AG20443 (cell line): ENCODE data around the gene PLPP4.
A peak's percentile ranks its signal among the peaks of the same experiment; 100 is the strongest.

Experiments used
- DNase-seq: peaks from one replicate; pipeline ENCODE4 v3.0.0; 2012; ENCODE audit warnings: low spot score, mixed read lengths

PLPP4 gene

DNA sequence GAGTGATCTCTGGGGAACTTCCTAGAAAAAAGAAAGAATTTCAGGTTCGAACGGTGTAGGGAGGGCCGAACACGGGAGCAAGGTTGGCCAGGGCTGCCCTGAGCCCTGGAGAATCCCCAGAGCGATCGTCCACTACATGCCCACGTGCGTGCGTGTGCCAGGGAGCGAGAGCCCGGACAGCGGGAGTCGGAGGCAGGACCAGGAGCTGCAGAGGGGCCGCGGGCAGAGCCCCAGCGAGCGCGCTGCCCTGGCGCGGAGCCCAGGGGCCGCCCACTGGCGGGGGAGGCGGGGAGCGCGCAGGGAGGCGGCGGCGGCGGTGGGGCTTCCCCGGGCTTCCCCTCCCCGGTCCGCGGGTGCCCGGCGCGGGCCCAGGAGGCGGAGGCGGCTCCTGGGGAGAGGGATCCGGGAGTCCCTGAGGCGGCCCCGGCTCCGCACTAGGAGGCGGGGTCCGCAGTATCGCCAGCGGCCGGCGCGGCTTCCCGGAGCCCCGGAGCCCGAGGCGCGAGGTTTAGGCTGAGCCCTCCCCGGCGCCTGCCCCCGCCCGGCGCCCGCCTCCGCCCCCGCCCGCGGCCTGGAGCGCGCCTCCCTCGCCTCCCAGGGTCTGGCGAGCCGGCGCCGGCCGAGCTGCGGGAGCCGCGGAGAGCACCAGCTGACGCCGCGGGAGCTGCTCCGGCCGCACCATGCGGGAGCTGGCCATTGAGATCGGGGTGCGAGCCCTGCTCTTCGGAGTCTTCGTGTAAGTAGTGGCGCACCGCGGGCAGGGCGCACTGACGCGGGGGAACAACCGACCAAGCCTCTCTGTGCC, at the start of gene PLPP4:
PLPP4 (plus strand) TSS at position 602 of the 805 bp plus-strand sequence; CDS start at position 681, 79 bp downstream.
- peak; percentile 81 for DNase-seq

DNA sequence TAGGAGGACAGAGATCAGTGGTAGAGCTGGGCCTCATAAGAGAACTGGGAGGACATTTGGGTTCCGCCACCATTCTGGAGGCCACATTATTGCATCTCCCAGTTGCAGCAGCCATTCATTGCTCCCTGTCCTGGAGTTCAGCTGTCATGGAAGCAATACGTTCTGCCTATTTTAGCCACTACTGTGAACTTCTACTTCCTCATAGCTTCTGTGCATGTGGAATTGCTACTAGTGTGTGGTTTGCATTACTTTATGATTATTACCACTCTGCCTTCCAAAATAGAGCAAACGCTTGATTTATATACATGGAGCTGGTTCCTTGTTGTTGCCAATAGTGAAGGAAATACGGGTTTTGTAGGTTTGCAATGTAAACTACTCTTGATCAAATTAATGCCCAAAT, 47.2 kb upstream of the PLPP4 start:
- DNase-seq, result no peak

DNA sequence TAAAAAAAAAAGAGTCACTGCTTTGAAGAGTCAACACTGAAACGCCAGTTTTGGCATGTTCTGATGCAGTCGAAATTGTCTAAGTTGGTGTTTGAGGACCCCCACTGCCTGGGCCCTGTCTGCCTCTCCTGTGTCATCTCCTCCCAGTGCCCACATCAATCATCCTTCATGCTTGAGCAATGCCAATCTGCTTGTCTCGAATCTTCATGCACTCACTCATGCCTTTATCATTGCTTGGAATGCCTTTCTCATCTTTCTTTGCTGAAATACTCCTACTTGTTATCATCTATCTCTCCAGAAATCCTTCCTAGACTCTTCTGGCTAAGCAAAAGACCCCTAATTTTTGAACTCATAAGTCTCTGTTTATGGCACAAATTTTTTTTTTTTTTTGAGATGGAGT, 42.1 kb upstream of the PLPP4 start:
- DNase-seq, result no peak

DNA sequence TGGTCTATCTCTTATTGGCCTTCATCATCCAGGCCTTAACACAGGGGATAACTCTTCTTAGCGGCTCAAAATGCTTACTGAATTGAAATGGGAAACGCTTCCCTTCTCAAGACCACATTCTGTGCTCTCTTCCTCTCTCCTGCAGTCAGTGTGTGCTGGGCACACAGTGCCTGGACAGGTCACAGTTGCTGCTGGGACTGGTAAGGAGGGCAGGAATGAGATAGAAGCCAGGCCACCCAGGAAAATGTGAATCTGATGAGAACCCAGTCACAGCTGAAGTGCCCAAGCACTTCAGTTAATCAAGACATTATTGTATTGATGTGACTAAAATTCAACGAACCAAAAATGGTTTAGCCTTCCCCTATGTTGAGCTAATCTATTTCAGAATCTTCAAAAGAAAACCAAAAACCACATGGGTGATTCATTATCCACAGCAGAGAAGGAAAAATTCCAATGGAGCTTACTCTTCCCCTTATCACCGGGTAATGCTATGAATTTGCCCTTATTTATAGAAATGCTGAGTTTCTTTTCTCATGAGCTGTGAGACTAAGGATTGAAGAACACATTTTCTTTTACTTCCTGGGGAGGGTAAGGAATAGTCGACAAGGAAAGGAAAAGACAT, 41.2 kb upstream of the PLPP4 start:
- DNase-seq, result peak; percentile 74

DNA sequence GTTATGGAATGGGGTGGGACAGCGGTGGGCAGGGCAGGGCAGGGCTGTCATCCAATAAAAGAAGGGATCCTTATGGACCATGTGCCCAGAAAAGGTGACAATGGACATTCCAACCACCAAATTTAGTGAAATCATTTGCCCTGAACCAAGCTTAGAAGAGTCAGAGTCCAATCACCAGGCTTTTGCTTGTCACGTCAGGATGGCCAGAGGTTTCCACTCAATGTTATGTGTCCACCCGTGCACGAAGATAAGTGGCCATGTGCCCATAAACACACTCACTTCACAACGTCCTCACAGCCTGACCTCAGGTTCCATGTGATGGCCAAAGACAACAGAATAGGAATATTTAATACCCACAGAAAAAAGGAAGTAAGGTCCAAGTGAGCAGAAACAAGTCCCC, 36.6 kb upstream of the PLPP4 start:
- no peak for DNase-seq

DNA sequence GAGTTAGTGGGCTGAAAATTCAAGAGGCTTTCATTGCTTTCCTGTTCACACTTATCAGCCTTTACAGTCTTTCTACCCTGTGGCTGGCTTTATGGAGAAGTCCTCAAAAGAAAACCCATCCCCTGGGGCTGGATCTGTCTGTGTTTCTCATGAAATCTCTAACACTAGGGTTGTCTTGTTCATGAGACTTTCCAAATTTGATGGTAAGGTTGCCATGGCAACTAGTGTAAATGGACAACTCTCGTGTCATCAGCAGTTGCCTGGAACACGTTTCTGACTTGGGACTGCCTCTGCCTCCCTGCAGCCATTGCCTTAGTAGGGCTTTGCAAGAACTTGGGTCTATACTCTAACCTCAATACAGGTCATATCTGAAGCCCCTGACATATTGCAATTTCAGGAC, 35.8 kb upstream of the PLPP4 start:
- no peak for DNase-seq

DNA sequence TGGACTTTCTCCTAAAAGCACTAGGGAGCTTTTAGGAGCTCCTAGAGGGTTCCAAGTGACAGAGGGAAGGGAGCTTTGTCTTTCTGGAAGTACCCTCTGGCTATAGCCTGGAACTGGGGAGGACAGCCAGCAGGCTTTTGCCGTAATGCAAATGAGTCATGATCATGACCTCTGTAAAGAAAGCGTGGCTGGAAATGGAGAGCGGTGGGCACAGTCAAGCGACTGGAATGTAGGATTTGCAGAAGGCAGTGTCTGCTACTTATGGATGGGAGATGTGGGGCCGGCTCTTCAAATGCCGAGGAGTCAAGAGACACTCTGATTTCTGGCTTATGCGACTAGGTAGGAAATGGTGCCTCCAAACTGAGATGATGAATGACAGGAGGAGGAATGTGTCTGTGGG, 34.6 kb upstream of the PLPP4 start:
- DNase-seq, result peak; percentile 82

DNA sequence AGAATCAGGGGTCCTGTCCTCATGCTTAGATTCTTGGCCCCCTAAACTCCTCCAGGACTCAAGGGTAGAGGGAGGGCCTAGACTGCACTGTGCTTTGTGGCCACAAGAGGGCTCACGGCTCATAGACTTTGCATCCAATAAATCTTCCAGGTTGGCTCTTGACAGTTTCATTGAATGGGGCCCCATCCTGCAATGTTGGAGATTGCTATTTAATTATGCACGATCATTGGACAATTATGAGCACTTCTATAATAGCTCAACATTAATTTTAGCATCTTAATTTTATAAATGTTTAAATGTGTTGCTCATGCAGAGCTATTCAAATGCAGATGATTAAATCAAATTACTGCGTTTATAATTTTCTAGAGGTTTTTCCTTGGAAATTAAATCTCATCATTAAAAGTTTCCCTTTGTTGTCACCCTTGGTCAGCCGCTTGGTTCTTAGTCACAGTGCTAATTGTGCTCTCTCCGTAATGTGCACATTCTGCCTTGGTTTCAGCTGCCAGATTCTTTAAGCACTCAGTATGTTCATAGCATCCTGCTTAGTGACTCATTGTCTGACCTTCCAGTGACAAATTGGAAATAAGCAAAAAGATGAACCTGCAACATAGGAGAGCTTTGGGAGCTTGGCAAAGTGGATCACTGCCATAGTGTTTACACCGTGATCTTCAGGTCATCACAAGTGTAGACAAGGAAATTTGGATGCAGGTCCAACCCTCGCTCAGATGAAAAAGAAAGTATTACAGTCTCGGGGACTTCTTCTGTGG, 33.4 kb upstream of the PLPP4 start:
- DNase-seq, result peak; percentile 62

DNA sequence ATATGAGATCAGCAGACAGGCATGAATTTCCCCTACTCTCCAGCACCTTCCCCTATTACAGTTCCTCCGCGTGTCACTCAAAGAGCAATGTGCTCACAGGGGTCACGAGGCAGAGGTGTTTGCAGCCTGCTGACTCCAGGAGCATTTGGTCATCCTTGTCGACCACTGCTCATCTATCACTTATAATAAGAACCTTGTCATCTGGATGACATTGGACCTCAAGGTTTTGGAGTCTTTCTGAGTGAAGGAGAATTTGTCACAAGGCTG, 32.9 kb upstream of the PLPP4 start:
- DNase-seq, result no peak

DNA sequence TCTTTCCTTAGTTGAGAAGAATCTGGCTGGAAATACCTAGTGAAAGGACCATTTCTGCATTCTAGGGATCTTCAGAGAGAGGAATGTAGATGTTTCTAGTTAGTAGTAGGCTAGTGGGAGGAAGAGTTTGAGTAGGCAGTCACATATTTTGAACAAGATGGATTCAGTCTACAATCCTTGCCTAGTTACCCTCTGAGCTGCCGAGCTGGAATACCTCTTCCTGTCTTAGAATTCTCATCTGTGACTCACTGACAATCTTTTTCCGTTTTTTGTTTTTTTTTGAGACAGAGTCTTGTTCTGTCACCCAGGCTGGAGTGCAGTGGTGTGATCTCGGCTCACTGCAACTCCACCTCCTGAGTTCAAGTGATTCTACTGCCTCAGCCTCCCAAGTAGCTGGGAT, 30.7 kb upstream of the PLPP4 start:
- no peak for DNase-seq

DNA sequence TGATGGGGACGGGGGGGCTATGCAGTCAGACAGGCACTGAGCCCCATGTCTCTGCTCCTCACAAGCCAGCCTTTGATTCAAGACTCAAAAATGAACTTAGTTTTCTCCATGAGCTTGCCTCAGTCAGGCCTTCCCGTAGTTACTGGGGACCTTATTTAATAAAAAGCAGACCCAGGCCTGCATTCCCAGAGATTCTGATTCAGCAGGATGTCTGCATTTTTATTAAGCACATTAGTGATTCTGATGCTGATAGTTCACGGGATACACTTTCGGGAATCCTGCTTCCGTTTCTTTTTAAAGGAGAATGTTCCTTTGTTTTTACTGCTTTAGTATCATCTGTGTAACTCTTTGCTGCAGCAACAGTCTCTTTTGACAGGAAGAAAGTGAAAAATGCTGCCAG, 28.3 kb upstream of the PLPP4 start:
- no peak for DNase-seq

DNA sequence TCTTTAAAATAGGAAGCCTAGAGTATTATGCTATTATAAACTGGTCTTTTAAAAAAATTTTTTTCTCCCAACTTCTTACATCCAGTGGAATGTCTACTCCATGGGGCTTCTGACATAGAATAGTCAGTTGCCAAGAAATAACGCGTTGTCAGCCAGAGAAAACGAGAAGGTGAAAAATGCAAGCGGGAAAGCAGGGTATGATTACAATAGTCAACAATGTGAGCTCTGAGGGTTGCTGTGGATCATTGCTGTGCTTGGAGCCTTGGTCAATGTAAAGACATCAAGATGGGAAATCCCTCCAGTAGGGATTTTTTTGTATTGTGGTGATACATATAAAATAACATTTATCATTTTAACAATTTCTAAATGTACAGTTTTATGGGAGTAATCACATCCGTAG, 27.6 kb upstream of the PLPP4 start:
- DNase-seq, result no peak

DNA sequence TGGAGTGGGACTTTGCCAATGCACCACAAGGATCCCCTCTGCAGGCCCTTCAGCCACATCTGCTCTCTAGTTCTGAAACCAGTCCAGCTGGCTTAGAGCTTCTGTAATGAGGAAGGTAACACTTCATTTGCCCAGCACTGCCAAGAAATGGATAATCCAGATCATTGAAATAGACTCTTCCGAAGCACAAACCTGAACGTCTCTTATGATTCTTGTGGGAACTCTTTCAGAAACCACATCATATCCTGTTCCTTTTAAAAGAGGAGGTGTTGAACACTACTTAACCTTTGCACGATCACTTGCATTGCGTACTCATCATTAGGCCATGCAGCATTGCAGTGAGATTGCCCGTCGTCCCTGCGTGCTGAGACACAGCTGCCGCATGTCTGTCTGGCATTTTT, 25.8 kb upstream of the PLPP4 start:
- no peak for DNase-seq

DNA sequence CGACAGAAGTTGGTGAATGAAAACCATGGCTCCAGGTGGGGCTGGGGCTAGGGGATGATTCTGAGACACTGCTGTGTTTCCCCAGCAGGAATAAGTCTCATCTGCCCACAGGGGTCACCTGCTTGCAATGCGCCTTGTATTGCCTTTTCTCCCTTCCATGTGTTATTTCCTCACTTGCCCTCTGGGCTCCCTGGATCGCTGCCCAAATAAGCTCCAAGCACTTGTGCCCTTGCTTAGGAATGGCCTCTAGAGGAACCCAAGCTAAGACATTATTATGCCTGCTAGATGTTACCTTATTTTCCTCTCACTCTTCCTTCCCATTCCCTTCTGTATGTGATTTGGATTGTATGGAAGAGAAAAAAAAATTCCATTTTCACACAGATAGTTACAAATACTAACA, 24.8 kb upstream of the PLPP4 start:
- DNase-seq, result no peak

DNA sequence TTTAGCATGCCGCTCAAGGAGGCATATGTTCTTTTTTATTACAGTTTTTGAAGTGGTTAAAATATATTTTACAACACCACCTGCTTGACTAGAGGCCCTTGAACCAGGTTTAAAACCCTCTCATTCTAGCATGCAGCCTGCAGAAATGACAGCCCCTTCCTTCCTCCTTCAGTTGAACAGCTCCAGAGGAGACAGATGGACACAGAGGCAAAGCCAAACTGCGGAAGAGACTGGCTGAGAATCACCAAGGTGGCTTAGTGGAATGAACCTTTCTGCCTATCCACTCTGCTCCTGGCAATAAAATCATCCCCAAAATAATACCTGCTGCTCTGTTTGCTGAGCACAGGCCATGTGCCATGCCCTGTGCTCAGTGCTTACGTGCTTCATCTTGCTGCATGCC, 23.9 kb upstream of the PLPP4 start:
- DNase-seq, result no peak

DNA sequence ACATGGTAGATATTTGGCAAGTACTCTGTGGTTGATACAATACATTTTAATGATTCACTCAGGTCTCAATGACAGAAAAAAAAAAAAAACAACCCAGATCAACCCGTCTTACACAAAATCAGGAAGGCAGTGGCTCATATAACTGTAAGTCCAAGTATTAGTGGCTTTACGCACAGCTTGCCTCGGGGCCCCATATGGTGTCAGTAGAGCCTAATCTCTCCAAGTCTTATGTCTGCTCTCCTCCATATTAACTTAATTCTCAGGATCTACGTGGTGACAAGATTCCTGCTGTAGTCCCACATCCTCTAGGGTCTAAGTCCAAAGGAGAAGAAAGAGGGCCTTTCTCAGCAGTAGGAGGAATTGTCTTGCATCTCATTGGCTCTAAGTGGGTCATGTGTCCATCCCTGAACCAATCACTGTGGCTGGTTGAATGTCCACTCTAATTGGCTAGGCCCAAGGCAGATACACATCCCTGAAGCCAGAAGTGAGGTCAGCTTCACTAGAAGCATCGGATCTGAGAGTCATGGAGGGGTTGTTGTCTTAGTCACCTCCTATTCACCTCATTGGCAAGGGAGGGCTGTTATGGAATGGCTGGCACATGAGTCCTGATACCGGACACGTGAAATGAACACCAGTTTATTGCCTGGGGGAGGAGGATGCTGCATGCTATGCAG, 20.5 kb upstream of the PLPP4 start:
- DNase-seq, result no peak

DNA sequence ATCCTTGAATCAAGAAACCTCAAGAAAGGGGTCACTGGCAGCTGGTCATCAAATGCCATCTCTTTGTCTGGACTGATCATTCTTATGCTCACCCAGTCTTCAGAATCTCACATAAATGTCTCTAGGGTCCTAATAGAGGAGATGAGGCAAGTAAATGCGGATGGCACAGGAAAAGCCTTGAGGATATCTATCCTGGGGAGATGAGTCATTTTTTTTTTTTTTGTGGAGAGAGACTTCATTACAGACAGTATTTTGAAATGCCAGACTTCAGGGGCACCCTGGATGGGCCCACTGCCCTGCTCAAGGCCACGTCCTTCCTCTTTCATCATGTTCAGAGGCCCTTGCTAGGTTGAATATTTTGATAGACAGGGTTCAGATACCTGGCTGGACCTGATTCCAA, 19.5 kb upstream of the PLPP4 start:
- DNase-seq, result no peak

DNA sequence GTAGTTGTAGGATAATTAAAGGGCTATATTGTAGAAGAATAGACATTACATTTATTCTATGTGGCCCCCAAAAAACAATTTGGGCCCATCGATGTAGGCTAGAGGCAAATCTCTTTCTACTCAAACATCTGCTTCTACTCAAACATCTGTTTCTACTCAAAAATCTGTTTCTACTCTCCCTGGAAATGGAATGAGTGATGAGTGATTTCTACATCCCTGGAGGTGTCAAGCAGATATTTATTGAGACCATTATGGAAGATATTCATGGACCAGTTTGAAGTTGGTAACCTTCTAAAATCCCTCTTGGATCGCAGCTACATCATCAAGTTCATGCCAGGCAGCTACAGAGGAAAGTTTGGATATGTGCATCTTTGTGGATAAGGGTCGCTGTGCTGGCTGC, 5.1 kb upstream of the PLPP4 start:
- DNase-seq, result no peak

DNA sequence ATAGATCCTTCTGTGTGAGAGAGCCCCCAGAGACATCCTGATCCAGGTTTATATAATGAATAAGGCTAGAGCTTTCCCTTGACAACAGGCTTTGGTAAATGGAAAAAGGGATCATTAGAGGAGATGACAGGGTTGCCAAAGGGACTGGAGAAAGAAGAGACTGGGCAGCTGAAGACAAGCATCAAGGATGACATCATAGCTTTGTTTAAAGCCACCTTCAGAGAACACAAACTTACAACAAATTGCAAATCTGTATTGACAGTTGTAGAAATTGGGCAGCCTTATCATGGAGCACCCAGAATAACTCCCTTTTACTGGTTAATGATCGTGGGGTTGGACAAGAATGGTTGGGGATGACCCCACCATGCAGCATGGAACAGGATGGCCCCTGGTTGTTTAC, 3.7 kb upstream of the PLPP4 start:
- no peak for DNase-seq

DNA sequence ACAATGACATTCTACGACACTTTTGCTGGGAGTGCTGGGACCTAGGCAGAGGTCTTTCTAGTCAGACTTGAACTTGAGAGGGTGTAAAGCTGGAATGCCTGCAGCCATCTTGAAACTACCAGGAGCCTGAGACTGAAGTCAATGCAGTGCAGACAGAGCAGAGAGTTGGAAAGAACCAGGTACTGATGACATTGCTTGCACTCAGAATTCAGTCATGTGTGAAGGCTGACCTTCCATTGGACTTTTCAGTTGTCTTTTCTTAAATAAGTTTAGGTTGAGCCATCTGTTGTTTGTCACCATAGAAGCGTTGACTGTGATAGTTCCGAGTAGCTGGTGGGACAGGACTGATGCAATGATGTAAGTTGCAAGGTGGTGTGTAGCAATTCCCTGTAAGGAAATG, 3.1 kb upstream of the PLPP4 start:
- DNase-seq, result no peak

DNA sequence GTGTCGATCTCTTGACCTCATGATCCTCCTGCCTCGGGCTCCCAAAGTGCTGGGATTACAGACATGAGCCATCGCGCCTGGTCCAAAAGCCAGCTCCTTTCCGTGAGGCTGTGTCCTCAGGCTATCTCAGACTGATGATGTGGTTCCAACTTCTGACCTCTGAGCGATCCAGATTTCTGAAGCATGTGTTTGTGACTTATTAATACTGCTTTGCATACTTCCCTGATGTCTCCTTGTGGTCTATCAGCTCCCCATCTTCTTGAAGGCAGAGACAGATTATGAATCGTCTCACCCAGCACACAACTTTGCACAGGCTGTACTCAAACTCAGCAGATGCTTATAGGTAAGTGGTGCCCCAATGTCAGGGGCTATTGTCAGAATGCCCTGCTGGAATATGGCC, 2.0 kb upstream of the PLPP4 start:
- DNase-seq, result peak; percentile 69

DNA sequence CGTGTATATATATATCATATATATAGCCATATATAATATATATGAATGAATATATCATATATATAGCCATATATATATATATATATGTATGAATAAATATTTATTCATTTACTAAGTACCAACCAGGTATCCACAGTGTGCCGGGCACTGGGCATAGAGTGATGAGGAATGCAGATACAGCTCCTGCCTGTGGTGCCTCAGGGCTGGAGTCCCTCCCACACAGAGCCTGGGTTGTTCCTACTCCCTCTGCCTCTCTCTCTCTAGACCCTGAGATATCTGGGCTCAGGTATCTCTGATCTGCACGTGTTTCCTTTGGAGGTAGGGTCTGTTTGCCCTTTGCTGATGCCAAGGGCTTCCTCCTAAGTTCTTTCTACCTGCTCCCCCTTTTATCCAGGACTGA, 1.4 kb upstream of the PLPP4 start:
- DNase-seq, result no peak

DNA sequence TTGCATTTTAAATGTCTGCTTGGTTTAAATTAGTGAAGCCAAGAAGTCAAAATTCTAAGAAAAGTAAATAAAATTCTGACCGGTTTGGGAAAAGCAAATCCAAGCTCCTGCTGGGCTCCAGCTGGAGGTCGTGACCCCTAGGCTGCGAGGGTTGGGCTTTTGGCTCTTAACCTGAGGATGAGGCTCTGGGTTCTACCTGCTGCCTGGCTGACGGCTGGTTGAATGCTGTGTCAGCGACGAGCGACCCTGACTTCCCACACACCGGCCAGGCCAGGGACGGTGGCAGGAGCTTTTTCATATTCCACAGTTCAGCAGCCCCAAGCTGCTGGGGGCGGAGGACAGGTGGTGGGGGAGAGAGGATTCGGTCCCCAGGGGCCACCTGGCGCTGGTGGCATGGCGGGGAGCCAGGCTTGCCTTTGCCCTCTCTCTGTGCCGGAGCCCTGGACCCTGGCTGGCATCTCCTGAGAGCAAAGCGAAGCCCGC, 843 bp upstream of the PLPP4 start:
- DNase-seq, result no peak
